ENCODE measurements around the gene NXN.
A peak's percentile ranks its signal among the peaks of the same experiment; 100 is the strongest.
"Not testable (repeated sequence)": the region's sequence is repeated elsewhere in the genome, so short reads cannot be mapped to it uniquely, and the experiment has no call there.

NXN gene

GRCh38 chr17:789931-790873 is 189.4 kb downstream of the NXN start:
- H3K9me3 Mint-ChIP-seq; H3K4me3 Mint-ChIP-seq; DNase-seq (ENCODE audit: low spot score in 2 of 2); H3K27ac Mint-ChIP-seq (ENCODE audit: low read depth); ATAC-seq (replicated peaks; ENCODE audit: extremely low read depth, poor library complexity, severe bottlenecking); H3K27me3 Mint-ChIP-seq: not testable (repeated sequence)
- Mint-ChIP-seq H3K4me1 (peaks cover 13% of the 10 kb centered on the region), H3K36me3 (ENCODE audit: insufficient read depth) (peaks cover 32% of the 10 kb centered on the region)

DNA sequence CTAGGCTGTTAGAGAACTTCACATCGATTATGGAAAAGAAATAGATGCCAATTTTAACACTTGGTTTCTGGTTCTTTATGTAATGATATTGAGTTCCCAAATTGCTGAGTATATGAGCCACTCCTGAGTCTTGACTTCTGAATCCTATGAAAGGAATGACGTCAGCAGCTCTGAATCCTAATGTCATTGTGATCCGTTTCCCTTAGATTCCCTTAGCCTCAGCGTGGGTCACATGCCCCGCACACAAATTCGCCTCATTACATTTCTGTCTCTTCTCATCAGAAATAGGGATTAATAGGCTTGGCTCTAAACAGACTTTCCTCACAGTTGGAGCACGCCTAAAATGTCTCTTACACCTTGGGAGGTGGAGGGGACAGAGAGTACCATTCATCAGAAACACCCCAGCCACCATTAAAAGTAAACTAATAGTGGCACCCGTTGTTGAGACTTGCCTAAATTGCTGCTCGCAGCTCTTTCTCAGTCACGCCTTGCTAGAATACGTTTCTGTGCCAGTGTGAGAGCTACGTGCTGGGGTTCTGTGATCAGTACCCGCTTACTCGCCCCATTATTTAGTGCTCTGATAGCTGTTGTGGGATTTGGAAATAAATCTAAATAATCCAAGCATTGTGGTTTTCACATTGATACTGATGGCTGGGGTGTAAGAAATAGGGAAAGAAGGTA is 190.3 kb downstream of the NXN start:
- ATAC-seq (replicated peaks; ENCODE audit: extremely low read depth, poor library complexity, severe bottlenecking), result no peak
- no peak for DNase-seq (ENCODE audit: low spot score in 2 of 2)
- Mint-ChIP-seq H3K27me3 (no peaks in the 10 kb centered on the region), H3K9me3 (no peaks in the 10 kb centered on the region), H3K36me3 (ENCODE audit: insufficient read depth) (peaks cover 32% of the 10 kb centered on the region), H3K4me3 (no peak overlapping the region), H3K27ac (ENCODE audit: low read depth) (no peak overlapping the region), H3K4me1 (peaks cover 7% of the 10 kb centered on the region)

- no peaks in the 10 kb centered on the region for H3K9me3 Mint-ChIP-seq
- no peak overlapping the region for H3K4me3 Mint-ChIP-seq
- ATAC-seq (replicated peaks; ENCODE audit: extremely low read depth, poor library complexity, severe bottlenecking), result no peak
- H3K27me3 Mint-ChIP-seq, result no peaks in the 10 kb centered on the region
- peaks cover 31% of the 10 kb centered on the region for H3K36me3 Mint-ChIP-seq (ENCODE audit: insufficient read depth)
- no peak overlapping the region for H3K27ac Mint-ChIP-seq (ENCODE audit: low read depth)
- no peak for DNase-seq (ENCODE audit: low spot score in 2 of 2)
- H3K4me1 Mint-ChIP-seq, result peaks cover 7% of the 10 kb centered on the region
These were observed 191.0 kb downstream of the NXN start for GRCh38 chr17:788551-788950.

DNA sequence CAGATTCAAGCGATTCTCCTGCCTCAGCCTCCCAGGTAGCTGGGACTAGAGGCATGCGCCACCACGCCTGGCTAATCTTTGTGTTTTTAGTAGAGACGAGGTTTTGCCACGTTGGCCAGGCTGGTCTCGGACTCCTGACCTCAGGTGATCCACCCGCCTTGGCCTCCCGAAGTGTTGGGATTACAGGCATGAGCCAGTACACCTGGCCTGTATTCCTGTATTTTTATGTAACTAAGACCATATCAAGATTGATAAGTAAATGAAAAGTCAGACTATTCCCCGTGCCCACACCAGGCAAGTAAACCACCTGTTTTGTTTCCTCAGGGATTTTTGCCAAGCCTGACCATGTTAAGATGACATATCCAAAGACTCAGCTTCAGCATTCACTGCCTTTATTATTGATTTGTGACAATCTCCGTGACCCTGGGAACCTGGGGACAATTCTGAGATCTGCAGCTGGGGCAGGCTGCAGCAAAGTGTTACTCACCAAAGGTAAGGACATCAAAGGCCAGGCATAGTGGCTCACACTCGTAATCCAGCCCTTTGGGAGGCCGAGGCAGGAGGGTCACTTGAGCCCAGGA is 191.8 kb downstream of the NXN start:
- ATAC-seq (replicated peaks; ENCODE audit: extremely low read depth, poor library complexity, severe bottlenecking), result no peak
- DNase-seq (ENCODE audit: low spot score in 2 of 2), result no peak
- H3K4me3 Mint-ChIP-seq, result no peak overlapping the region
- H3K27ac Mint-ChIP-seq (ENCODE audit: low read depth), result no peak overlapping the region
- peaks cover 11% of the 10 kb centered on the region for H3K4me1 Mint-ChIP-seq
- peaks cover 31% of the 10 kb centered on the region for H3K36me3 Mint-ChIP-seq (ENCODE audit: insufficient read depth)
- H3K9me3 Mint-ChIP-seq, result no peaks in the 10 kb centered on the region
- H3K27me3 Mint-ChIP-seq, result no peaks in the 10 kb centered on the region

GRCh38 chr17:785901-786300 is 193.7 kb downstream of the NXN start:
- H3K4me3 Mint-ChIP-seq; ATAC-seq (replicated peaks; ENCODE audit: extremely low read depth, poor library complexity, severe bottlenecking); H3K9me3 Mint-ChIP-seq; H3K27me3 Mint-ChIP-seq; H3K27ac Mint-ChIP-seq (ENCODE audit: low read depth); DNase-seq (ENCODE audit: low spot score in 2 of 2): not testable (repeated sequence)
- Mint-ChIP-seq H3K4me1 (peaks cover 20% of the 10 kb centered on the region), H3K36me3 (ENCODE audit: insufficient read depth) (peaks cover 43% of the 10 kb centered on the region)

DNA sequence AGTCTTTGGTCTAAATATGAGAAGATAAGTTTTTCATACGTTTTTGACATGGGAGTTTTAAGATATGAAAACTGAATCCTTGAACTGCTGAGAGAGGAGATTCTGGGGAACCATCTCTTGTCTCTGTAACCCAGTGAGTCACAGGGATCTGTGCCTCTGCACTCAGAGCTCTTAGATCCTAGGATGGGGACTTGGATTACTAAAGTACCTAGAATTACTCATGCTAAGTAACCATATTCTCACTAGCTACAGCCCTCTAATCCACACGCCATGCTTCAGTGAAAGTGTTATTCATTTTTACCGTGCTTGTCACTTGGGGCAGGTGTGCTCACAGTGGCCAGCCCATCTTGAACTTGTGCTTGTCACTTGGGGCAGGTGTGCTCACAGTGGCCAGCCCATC is 195.4 kb downstream of the NXN start:
- Mint-ChIP-seq H3K27ac (ENCODE audit: low read depth) (no peak overlapping the region), H3K36me3 (ENCODE audit: insufficient read depth) (peaks cover 37% of the 10 kb centered on the region), H3K4me3 (peak overlapping the region; percentile 97), H3K4me1 (peaks cover 25% of the 10 kb centered on the region), H3K9me3 (no peaks in the 10 kb centered on the region), H3K27me3 (no peaks in the 10 kb centered on the region)
- DNase-seq (ENCODE audit: low spot score in 2 of 2) (no peak), ATAC-seq (replicated peaks; ENCODE audit: extremely low read depth, poor library complexity, severe bottlenecking) (no peak)

DNA sequence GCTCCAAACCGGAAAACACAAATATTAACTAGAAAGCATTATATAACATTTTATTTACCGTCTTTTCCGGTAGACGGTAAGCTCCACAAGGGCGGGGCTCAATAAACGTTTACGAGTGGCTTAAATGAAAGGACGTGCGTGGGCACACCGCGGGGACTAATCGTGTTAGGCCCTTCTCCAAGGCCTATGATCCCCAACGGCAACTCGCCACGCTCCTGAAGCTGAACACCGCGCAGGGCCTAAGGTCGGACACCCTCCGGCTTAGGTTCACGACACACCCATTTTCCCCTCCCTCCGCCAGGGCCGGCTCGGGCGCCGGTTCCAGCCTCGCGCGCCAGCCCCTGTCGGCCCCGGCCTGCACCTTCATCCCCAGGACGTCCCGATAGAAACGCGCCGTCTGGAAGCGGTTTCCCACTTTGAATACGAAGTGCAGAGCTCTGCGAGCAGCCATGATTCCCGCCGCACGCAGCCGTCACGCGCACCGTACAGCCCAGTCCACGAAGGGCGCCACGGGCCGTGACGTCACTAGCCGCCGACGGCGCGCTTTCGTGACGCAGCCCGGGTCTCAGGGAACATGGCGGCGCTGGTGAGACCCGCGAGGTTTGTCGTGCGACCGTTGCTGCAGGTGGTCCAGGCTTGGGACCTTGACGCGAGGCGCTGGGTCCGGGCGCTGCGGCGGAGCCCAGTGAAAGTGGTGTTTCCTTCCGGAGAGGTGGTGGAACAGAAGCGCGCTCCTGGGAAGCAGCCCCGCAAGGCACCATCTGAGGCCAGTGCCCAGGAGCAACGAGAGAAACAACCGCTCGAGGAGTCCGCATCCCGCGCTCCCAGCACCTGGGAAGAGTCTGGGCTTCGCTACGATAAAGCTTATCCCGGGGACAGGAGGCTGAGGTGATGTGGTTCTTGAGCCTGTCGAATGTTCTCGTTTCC is 197.5 kb downstream of the NXN start, which contains the start of the genes GLOD4 and MRM3:
Gene GLOD4, minus strand, starts transcription at position 476 of the 927 bp plus-strand sequence. Its CDS starts 25 bp downstream, at position 451.
Gene MRM3, plus strand, starts transcription at position 549 of the 927 bp plus-strand sequence. Its CDS starts 26 bp downstream, at position 575.
- H3K36me3 Mint-ChIP-seq (ENCODE audit: insufficient read depth), result peaks cover 30% of the 10 kb centered on the region

GRCh38 chr17:778096-778495 is 201.5 kb downstream of the NXN start:
- H3K4me1 Mint-ChIP-seq, result peaks cover 32% of the 10 kb centered on the region
- H3K27ac Mint-ChIP-seq (ENCODE audit: low read depth), result no peak overlapping the region
- DNase-seq (ENCODE audit: low spot score in 2 of 2) (no peak), ATAC-seq (replicated peaks; ENCODE audit: extremely low read depth, poor library complexity, severe bottlenecking) (no peak)
- no peaks in the 10 kb centered on the region for H3K27me3 Mint-ChIP-seq
- H3K9me3 Mint-ChIP-seq, result no peaks in the 10 kb centered on the region
- no peak overlapping the region for H3K4me3 Mint-ChIP-seq
- peaks cover 56% of the 10 kb centered on the region for H3K36me3 Mint-ChIP-seq (ENCODE audit: insufficient read depth)

More for the DNA sequence above, 197.5 kb downstream of the NXN start, which contains the start of the genes GLOD4 and MRM3:
- no peaks in the 10 kb centered on the region for H3K27me3 Mint-ChIP-seq
- H3K9me3 Mint-ChIP-seq, result no peaks in the 10 kb centered on the region
- DNase-seq (ENCODE audit: low spot score in 2 of 2) (peak; percentile 95 to 97), ATAC-seq (replicated peaks; ENCODE audit: extremely low read depth, poor library complexity, severe bottlenecking) (peak; percentile 97)
- peak within 1 kb of the TSS; percentile 96 for H3K27ac Mint-ChIP-seq (ENCODE audit: low read depth)
- peaks cover 25% of the 10 kb centered on the region for H3K4me1 Mint-ChIP-seq
- peak within 1 kb of the TSS; percentile 97 for H3K4me3 Mint-ChIP-seq

DNA sequence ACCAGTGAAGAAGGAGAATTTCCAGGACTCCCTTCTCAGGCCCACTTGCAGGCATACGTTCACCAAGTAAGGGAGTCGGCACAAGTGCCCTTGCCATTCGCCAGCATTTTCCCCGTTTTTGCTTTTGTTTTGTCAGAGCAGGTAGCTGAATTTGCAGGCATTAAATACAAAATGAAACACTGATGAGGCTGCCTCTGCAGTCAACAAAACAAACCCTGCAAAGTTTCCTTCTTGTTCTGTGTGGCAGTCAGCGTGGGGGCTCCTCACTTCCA is 205.3 kb downstream of the NXN start:
- ATAC-seq (replicated peaks; ENCODE audit: extremely low read depth, poor library complexity, severe bottlenecking), result no peak
- no peak for DNase-seq (ENCODE audit: low spot score in 2 of 2)
- Mint-ChIP-seq H3K27ac (ENCODE audit: low read depth) (no peak overlapping the region), H3K4me3 (no peak overlapping the region), H3K36me3 (ENCODE audit: insufficient read depth) (peaks cover 71% of the 10 kb centered on the region), H3K9me3 (no peaks in the 10 kb centered on the region), H3K4me1 (peaks cover 12% of the 10 kb centered on the region), H3K27me3 (no peaks in the 10 kb centered on the region)

- H3K4me1 Mint-ChIP-seq, result peaks cover 12% of the 10 kb centered on the region
- peaks cover 75% of the 10 kb centered on the region for H3K36me3 Mint-ChIP-seq (ENCODE audit: insufficient read depth)
- H3K27me3 Mint-ChIP-seq, result no peaks in the 10 kb centered on the region
- no peak for DNase-seq (ENCODE audit: low spot score in 2 of 2)
- H3K4me3 Mint-ChIP-seq, result no peak overlapping the region
- peak overlapping the region; percentile 41 for H3K27ac Mint-ChIP-seq (ENCODE audit: low read depth)
- no peak for ATAC-seq (replicated peaks; ENCODE audit: extremely low read depth, poor library complexity, severe bottlenecking)
- no peaks in the 10 kb centered on the region for H3K9me3 Mint-ChIP-seq
These were observed 205.9 kb downstream of the NXN start for GRCh38 chr17:773467-774312.

GRCh38 chr17:773016-773415 is 206.6 kb downstream of the NXN start:
- no peak for ATAC-seq (replicated peaks; ENCODE audit: extremely low read depth, poor library complexity, severe bottlenecking)
- H3K9me3 Mint-ChIP-seq, result no peaks in the 10 kb centered on the region
- no peaks in the 10 kb centered on the region for H3K27me3 Mint-ChIP-seq
- DNase-seq (ENCODE audit: low spot score in 2 of 2), result no peak
- H3K36me3 Mint-ChIP-seq (ENCODE audit: insufficient read depth), result peaks cover 77% of the 10 kb centered on the region
- peaks cover 15% of the 10 kb centered on the region for H3K4me1 Mint-ChIP-seq
- no peak overlapping the region for H3K4me3 Mint-ChIP-seq
- no peak overlapping the region for H3K27ac Mint-ChIP-seq (ENCODE audit: low read depth)

All from central memory CD8-positive, alpha-beta T cell (primary cell).